OCI-LY1 (cell line): Measurements from ENCODE around the gene PAGR1.

ENCODE experiments used
- H2AFZ ChIP-seq: fragments of 200-600 bp; sonication (generic), shearing (Covaris generic); 2 replicates; pipeline ENCODE4 v1.6.0; 2014; ENCODE audit warnings: antibody characterized with exemption, mild to moderate bottlenecking, low read length
- H3F3A ChIP-seq: fragments of 200-600 bp; sonication (generic), shearing (Covaris generic); 2 replicates; pipeline ENCODE4 v1.6.0; 2014; ENCODE audit warnings: mild to moderate bottlenecking, antibody characterized with exemption, low read length, moderate library complexity; ENCODE audit not compliant: insufficient read depth
- H3K27ac ChIP-seq: fragments of 200-600 bp; sonication (generic); 2 replicates; pipeline ENCODE4 v1.5.1; 2014; ENCODE audit warnings: low read length, mixed run types, mild to moderate bottlenecking, low read depth; ENCODE audit not compliant: poor library complexity, severe bottlenecking
- H3K27me3 ChIP-seq: fragments of 200-600 bp; sonication (generic); 2 replicates; pipeline ENCODE4 v1.6.0; 2014; ENCODE audit warnings: antibody characterized with exemption, mild to moderate bottlenecking, low read length, moderate library complexity; ENCODE audit not compliant: insufficient read depth
- H3K36me3 ChIP-seq: fragments of 200-600 bp; sonication (generic); 2 replicates; pipeline ENCODE4 v1.6.1; 2014; ENCODE audit warnings: mild to moderate bottlenecking, antibody characterized with exemption, low read length, moderate library complexity, mixed read lengths; ENCODE audit not compliant: insufficient read depth
- H3K4me1 ChIP-seq: fragments of 200-600 bp; sonication (generic); 2 replicates; pipeline ENCODE4 v1.5.1; 2014; ENCODE audit warnings: mild to moderate bottlenecking, low read length, moderate library complexity; ENCODE audit not compliant: insufficient read depth, severe bottlenecking
- H3K4me2 ChIP-seq: fragments of 200-600 bp; sonication (generic), shearing (Covaris generic); 2 replicates; pipeline ENCODE4 v1.6.1; 2014; ENCODE audit warnings: low read length
- H3K4me3 ChIP-seq: fragments of 200-600 bp; sonication (generic); 2 replicates; pipeline ENCODE4 v1.5.1; 2014; ENCODE audit warnings: low read length, low read depth, mild to moderate bottlenecking, mixed read lengths; ENCODE audit not compliant: poor library complexity, severe bottlenecking
- H3K79me2 ChIP-seq: fragments of 200-600 bp; shearing (Covaris generic); 2 replicates; pipeline ENCODE4 v1.6.1; 2016; ENCODE audit warnings: mixed run types, low read length, mixed read lengths; ENCODE audit not compliant: insufficient read depth
- H3K9ac ChIP-seq: fragments of 200-600 bp; sonication (generic), shearing (Covaris generic); 2 replicates; pipeline ENCODE4 v1.6.1; 2014; ENCODE audit warnings: mild to moderate bottlenecking, low read length, mixed read lengths
- H3K9me2 ChIP-seq: fragments of 200-600 bp; sonication (generic), shearing (Covaris generic); 2 replicates; pipeline ENCODE4 v1.6.1; 2014; ENCODE audit warnings: low read depth, mild to moderate bottlenecking, low read length, mixed read lengths
- H3K9me3 ChIP-seq: fragments of 200-600 bp; shearing (Covaris generic); 2 replicates; pipeline ENCODE4 v1.6.1; 2014; ENCODE audit warnings: low read length, mixed read lengths
- H4K20me1 ChIP-seq: fragments of 200-600 bp; sonication (generic), shearing (Covaris generic); 2 replicates; pipeline ENCODE4 v1.6.0; 2016; ENCODE audit warnings: mild to moderate bottlenecking, low read length; ENCODE audit not compliant: insufficient read depth
- EZH2 ChIP-seq: fragments of 200-600 bp; sonication (generic), shearing (Covaris generic); IDR thresholded peaks from 2 replicates; pipeline ENCODE4 v1.8.0; 2017; ENCODE audit warnings: borderline replicate concordance, mixed run types, mild to moderate bottlenecking, antibody characterized with exemption, low read length, moderate library complexity, mixed read lengths
- TF ChIP-seq, protein P1 (sequence below): fragments of 200-600 bp; sonication (generic), shearing (Covaris generic); IDR thresholded peaks from 2 replicates; pipeline ENCODE4 v1.5.1; 2017; ENCODE audit warnings: mild to moderate bottlenecking, antibody characterized with exemption, low read length, moderate library complexity, mixed read lengths

PAGR1 gene

DNA sequence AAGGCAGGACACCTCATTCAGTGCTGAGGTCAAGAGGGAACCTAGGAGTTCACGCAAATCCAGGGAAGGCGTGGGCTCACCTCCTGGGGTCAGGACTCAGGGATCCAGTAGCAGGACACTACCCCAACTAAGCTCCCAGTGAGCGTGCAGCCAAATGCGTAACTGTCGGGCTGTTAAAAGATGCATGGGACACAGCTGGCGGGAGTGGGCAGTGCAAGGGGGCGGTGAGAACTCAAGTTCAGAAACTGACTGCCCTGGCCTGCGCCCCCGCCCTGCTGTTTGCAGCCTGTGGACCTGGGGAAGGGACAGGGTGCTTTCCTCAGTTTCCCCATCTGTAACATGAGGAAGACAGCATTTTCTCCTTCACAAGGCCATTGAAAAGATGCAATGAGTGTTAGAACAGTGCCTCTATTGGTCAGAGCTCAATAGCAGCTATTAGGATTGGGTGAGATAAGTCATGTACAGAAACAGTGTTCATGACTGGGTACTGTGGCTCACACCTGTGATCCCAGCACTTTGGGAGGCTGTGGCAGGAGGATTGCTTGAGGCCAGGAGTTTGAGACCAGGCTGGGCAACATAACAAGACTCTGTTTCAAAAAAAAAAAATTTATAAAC lies 26.9 kb downstream of the PAGR1 start:
- Histone ChIP-seq H3K9ac (no peak overlapping the region), H3K36me3 (no peaks in the 10 kb centered on the region), H3K4me1 (no peaks in the 10 kb centered on the region), H3K4me2 (no peak overlapping the region), H3K79me2 (no peaks in the 10 kb centered on the region), H4K20me1 (no peaks in the 10 kb centered on the region), H3F3A (no peaks in the 10 kb centered on the region), H3K9me3 (no peaks in the 10 kb centered on the region), H3K9me2 (no peaks in the 10 kb centered on the region), H2AFZ (no peak overlapping the region), H3K27me3 (no peaks in the 10 kb centered on the region), H3K4me3 (no peak overlapping the region), H3K27ac (no peak overlapping the region)
- TF ChIP-seq, protein P1, sequence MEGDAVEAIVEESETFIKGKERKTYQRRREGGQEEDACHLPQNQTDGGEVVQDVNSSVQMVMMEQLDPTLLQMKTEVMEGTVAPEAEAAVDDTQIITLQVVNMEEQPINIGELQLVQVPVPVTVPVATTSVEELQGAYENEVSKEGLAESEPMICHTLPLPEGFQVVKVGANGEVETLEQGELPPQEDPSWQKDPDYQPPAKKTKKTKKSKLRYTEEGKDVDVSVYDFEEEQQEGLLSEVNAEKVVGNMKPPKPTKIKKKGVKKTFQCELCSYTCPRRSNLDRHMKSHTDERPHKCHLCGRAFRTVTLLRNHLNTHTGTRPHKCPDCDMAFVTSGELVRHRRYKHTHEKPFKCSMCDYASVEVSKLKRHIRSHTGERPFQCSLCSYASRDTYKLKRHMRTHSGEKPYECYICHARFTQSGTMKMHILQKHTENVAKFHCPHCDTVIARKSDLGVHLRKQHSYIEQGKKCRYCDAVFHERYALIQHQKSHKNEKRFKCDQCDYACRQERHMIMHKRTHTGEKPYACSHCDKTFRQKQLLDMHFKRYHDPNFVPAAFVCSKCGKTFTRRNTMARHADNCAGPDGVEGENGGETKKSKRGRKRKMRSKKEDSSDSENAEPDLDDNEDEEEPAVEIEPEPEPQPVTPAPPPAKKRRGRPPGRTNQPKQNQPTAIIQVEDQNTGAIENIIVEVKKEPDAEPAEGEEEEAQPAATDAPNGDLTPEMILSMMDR: no peak
- no peak for TF ChIP-seq EZH2

DNA sequence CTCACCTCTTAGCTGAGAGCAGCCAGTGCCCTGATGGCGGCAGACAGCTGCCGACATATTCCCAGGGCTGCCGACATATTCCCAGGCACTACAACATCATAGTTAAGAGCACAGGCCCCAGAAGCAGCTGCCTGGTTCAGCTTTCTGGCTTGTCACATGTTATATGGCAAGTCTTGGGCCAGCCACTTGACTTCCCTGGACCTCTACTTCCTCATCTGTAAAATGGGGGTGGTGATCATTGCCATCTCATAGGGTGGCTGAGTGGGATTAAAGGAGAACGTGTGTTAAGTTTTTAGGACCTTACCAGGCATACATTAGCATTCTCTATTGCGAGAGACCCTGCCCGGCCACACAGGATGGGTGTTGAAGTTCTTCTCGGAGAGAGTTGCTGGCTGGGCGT lies 28.0 kb downstream of the PAGR1 start:
- H3K9ac ChIP-seq: no peak overlapping the region
- no peak overlapping the region for H3K4me3 ChIP-seq
- no peak overlapping the region for H2AFZ ChIP-seq
- no peak overlapping the region for H3K4me2 ChIP-seq
- H3K27ac ChIP-seq: no peak overlapping the region
- no peaks in the 10 kb centered on the region for H3K36me3 ChIP-seq
- no peaks in the 10 kb centered on the region for H3F3A ChIP-seq
- no peaks in the 10 kb centered on the region for H3K9me3 ChIP-seq
- TF ChIP-seq, protein P1: no peak
- TF ChIP-seq EZH2: no peak
- H4K20me1 ChIP-seq: no peaks in the 10 kb centered on the region
- H3K79me2 ChIP-seq: no peaks in the 10 kb centered on the region
- H3K27me3 ChIP-seq: no peaks in the 10 kb centered on the region
- no peaks in the 10 kb centered on the region for H3K4me1 ChIP-seq
- H3K9me2 ChIP-seq: no peaks in the 10 kb centered on the region

DNA sequence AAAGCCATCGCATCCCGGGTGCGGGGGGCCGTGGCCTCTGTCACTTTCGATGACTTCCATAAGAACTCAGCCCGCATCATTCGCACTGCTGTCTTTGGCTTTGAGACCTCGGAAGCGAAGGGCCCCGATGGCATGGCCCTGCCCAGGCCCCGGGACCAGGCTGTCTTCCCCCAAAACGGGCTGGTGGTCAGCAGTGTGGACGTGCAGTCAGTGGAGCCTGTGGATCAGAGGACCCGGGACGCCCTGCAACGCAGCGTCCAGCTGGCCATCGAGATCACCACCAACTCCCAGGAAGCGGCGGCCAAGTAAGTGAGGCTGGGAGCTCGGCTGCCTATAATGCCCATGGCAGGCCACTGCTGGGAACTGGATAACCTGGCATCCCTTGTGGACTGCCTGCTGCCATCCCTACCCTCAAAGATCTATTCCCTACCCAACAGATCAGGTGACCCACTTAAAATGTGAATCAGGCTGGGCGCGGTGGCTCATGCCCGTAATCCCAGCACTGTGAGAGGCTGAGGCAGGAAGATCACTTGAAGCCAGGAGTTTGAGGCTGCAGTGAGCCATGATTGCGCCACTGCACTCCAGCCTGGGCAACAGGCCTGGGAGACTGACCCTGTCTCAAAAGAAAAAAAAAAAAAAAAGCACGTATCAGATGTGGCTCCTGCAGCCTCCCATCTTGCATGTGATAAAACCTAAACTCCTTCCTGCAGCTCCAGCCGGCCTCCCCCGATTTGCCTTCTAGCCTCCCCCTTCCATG lies 28.8 kb downstream of the PAGR1 start:
- no peaks in the 10 kb centered on the region for H3K79me2 ChIP-seq
- H2AFZ ChIP-seq: no peak overlapping the region
- no peak overlapping the region for H3K9ac ChIP-seq
- H4K20me1 ChIP-seq: no peaks in the 10 kb centered on the region
- no peak overlapping the region for H3K27ac ChIP-seq
- H3K4me1 ChIP-seq: no peaks in the 10 kb centered on the region
- no peaks in the 10 kb centered on the region for H3F3A ChIP-seq
- H3K36me3 ChIP-seq: no peaks in the 10 kb centered on the region
- H3K4me2 ChIP-seq: no peak overlapping the region
- H3K4me3 ChIP-seq: no peak overlapping the region
- no peaks in the 10 kb centered on the region for H3K9me3 ChIP-seq
- H3K9me2 ChIP-seq: no peaks in the 10 kb centered on the region
- no peak for TF ChIP-seq EZH2
- TF ChIP-seq, protein P1: no peak
- no peaks in the 10 kb centered on the region for H3K27me3 ChIP-seq
